Neuronal stem cell (in vitro differentiated cells): Measurements from ENCODE around the gene KRTAP10-9.

Experiments used
- DNase-seq: peaks from one replicate; pipeline ENCODE4 v3.0.0-alpha.2; 2013; ENCODE audit warnings: low spot score
- H2AFZ ChIP-seq: one replicate; pipeline ENCODE4 v1.6.1; 2013; ENCODE audit warnings: mild to moderate bottlenecking, low read length, inconsistent platforms
- H2AK5ac ChIP-seq: 2 replicates; pipeline ENCODE4 v1.6.1; 2013; ENCODE audit warnings: low read depth, mild to moderate bottlenecking, inconsistent platforms, low read length, moderate library complexity, mixed read lengths
- H2BK120ac ChIP-seq: 2 replicates; pipeline ENCODE4 v1.6.1; 2013; ENCODE audit warnings: low read depth, mild to moderate bottlenecking, inconsistent platforms, low read length, moderate library complexity, mixed read lengths
- H2BK12ac ChIP-seq: one replicate; pipeline ENCODE4 v1.6.1; 2013; ENCODE audit warnings: low read length, inconsistent platforms
- H2BK15ac ChIP-seq: 2 replicates; pipeline ENCODE4 v1.6.1; 2013; ENCODE audit warnings: mild to moderate bottlenecking, low read length, inconsistent platforms, mixed read lengths
- H2BK5ac ChIP-seq: one replicate; pipeline ENCODE4 v1.6.1; 2013; ENCODE audit warnings: inconsistent platforms, mild to moderate bottlenecking, low read length, moderate library complexity
- H3K14ac ChIP-seq: one replicate; pipeline ENCODE4 v1.6.1; 2013; ENCODE audit warnings: low read length, inconsistent platforms
- H3K18ac ChIP-seq: 2 replicates; pipeline ENCODE4 v1.6.1; 2013; ENCODE audit warnings: low read length, inconsistent platforms
- H3K23ac ChIP-seq: 2 replicates; pipeline ENCODE4 v1.6.1; 2013; ENCODE audit warnings: low read depth, mild to moderate bottlenecking, mixed read lengths, low read length, inconsistent platforms; ENCODE audit not compliant: poor library complexity
- H3K27ac ChIP-seq: replicated peaks from 3 replicates; pipeline ENCODE4 v1.5.1; 2013; ENCODE audit warnings: low read length, inconsistent platforms
- H3K27me3 ChIP-seq, 3 experiments: 2 replicates each; pipeline ENCODE4 v1.6.1; 2013; ENCODE audit warnings: low read length in 3 of 3, mild to moderate bottlenecking in 2 of 3, inconsistent platforms in 1 of 3, low read depth in 1 of 3, mixed read lengths in 1 of 3, moderate library complexity in 1 of 3; ENCODE audit not compliant: control insufficient read depth in 3 of 3, insufficient read depth in 3 of 3
- H3K36me3 ChIP-seq, 2 donors: replicated peaks in 1 of 2; 2 replicates each; pipeline ENCODE4 v1.6.1; 2013; ENCODE audit warnings: low read length in 2 of 2; ENCODE audit not compliant: control insufficient read depth in 2 of 2, insufficient read depth in 2 of 2
- H3K4ac ChIP-seq: 2 replicates; pipeline ENCODE4 v1.6.1; 2013; ENCODE audit warnings: inconsistent platforms, mild to moderate bottlenecking, low read length, moderate library complexity
- H3K4me1 ChIP-seq, 2 donors: 1 replicate in 1 of 2; 2 replicates in 1 of 2; pipeline ENCODE4 v1.6.1; 2013; ENCODE audit warnings: low read length in 2 of 2, low read depth in 1 of 2; ENCODE audit not compliant: control insufficient read depth in 2 of 2, insufficient read depth in 1 of 2
- H3K4me2 ChIP-seq: one replicate; pipeline ENCODE4 v1.6.1; 2013; ENCODE audit warnings: mild to moderate bottlenecking, low read length, inconsistent platforms; ENCODE audit not compliant: insufficient read depth, poor library complexity, severe bottlenecking
- H3K4me3 ChIP-seq, 2 donors: 2 replicates each; pipeline ENCODE4 v1.5.1; 2013; ENCODE audit warnings: low read length in 2 of 2, mild to moderate bottlenecking in 2 of 2, inconsistent platforms in 1 of 2, moderate library complexity in 1 of 2
- H3K79me1 ChIP-seq: one replicate; pipeline ENCODE4 v1.6.1; 2013; ENCODE audit warnings: low read depth, mild to moderate bottlenecking, inconsistent platforms, low read length, moderate library complexity
- H3K9ac ChIP-seq: one replicate; pipeline ENCODE4 v1.6.1; 2013; ENCODE audit warnings: mild to moderate bottlenecking, low read depth, low read length, inconsistent platforms; ENCODE audit not compliant: poor library complexity
- H3K9me3 ChIP-seq, 2 donors: replicated peaks in 1 of 2; 2 replicates each; pipeline versions ENCODE3 to v1.6.1; 2013; ENCODE audit warnings: low read length in 2 of 2, mild to moderate bottlenecking in 2 of 2, inconsistent platforms in 1 of 2, low read depth in 1 of 2, mixed read lengths in 1 of 2, moderate library complexity in 1 of 2; ENCODE audit not compliant: control insufficient read depth in 2 of 2, insufficient read depth in 1 of 2
- H4K8ac ChIP-seq: one replicate; pipeline ENCODE4 v1.6.1; 2013; ENCODE audit warnings: low read depth, mild to moderate bottlenecking, inconsistent platforms, low read length, moderate library complexity
- H4K91ac ChIP-seq: one replicate; pipeline ENCODE4 v1.6.1; 2013; ENCODE audit warnings: low read length, low read depth, mild to moderate bottlenecking, inconsistent platforms; ENCODE audit not compliant: poor library complexity
- WGBS, 2 donors: extraction: QIAGEN DNeasy Blood & Tissue Kit; methylation state at CpG; one replicate each; pipeline ENCODE4 v1.1.7; 2013; ENCODE audit warnings: missing lambda C conversion rate in 2 of 2, mixed read lengths in 1 of 2; ENCODE audit not compliant: insufficient read length in 2 of 2, insufficient replicate concordance in 1 of 2; ENCODE audit errors: extremely low coverage in 2 of 2; 5-methylcytosine and 5-hydroxymethylcytosine counted together

The KRTAP10-9 gene

DNA sequence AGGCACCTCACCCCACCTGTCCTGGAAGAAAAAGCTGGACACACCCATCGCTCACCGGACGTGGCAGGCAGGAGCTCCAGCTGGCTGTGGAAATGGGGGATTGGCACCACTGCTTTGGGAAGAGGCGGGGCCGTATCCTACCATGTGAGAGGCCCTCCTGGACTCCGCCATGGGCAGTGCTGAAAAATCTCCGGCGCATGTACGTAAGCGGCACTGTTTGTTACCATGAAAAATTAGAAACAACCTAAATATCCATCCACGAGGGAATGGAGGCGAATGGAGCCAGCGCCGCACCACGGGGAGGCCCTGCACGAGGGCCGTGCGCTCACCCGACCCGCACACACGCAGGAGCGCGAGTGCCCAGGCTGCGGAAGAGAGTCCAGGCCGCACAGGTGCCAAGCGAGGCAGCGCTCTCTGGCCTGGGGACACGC lies 11.9 kb upstream of the KRTAP10-9 start:
- Histone ChIP-seq H3K4me2 (no peak overlapping the region), H3K27me3 (no peaks in the 10 kb centered on the region)

DNA sequence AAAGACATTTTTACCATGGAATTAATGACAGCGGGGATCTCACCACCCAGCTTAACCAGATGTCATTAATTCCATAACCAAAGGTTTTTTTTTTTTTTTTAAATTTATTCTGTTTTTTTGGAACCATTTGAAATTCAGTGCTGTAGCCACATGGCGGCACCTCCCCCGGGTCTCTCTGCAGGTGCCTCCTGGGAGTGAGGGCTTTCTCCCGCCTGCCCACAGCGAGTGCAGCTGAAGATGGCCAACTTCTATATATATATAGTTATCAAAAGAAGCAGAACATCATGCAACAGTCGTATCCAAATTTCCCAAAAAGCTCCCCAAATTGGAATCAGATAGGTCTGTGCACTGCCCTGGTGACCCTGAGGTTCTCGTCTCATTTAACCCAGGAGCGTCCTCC lies 11.4 kb upstream of the KRTAP10-9 start:
- peak overlapping the region; percentile 44 for H2AK5ac ChIP-seq
- H2BK12ac ChIP-seq: no peak overlapping the region
- no peak overlapping the region for H3K4ac ChIP-seq
- H3K4me2 ChIP-seq: no peak overlapping the region
- H3K27ac ChIP-seq: no peak overlapping the region
- H3K36me3 ChIP-seq: no peaks in the 10 kb centered on the region
- no peaks in the 10 kb centered on the region for H3K4me1 ChIP-seq
- H4K91ac ChIP-seq: peak overlapping the region; percentile 59
- no peaks in the 10 kb centered on the region for H3K79me1 ChIP-seq
- H3K23ac ChIP-seq: no peak overlapping the region
- H3K27me3 ChIP-seq: no peaks in the 10 kb centered on the region
- no peak overlapping the region for H3K4me3 ChIP-seq
- H4K8ac ChIP-seq: no peak overlapping the region
- H2BK120ac ChIP-seq: no peak overlapping the region
- H2BK5ac ChIP-seq: no peak overlapping the region
- DNase-seq: no peak
- no peak overlapping the region for H3K9ac ChIP-seq
- peak overlapping the region; percentile 89 for H3K18ac ChIP-seq
- H2BK15ac ChIP-seq: no peak overlapping the region
- no CpG with 5 or more reads among the region's 8 CpGs for WGBS, 2 donors
- H3K9me3 ChIP-seq: peaks cover 5 to 10% of the 10 kb centered on the region in 2 donors
- no peak overlapping the region for H2AFZ ChIP-seq
- no peak overlapping the region for H3K14ac ChIP-seq

More for the DNA sequence above, 11.9 kb upstream of the KRTAP10-9 start:
- Histone ChIP-seq H4K8ac (no peak overlapping the region), H2AFZ (no peak overlapping the region), H3K27ac (no peak overlapping the region), H2BK5ac (no peak overlapping the region), H4K91ac (no peak overlapping the region), H3K4me1 (no peaks in the 10 kb centered on the region), H2BK120ac (no peak overlapping the region), H3K23ac (no peak overlapping the region), H2BK12ac (no peak overlapping the region), H3K36me3 (no peaks in the 10 kb centered on the region), H3K9ac (no peak overlapping the region), H3K9me3 (peaks cover 5 to 9% of the 10 kb centered on the region in 2 donors), H2BK15ac (no peak overlapping the region), H3K79me1 (no peaks in the 10 kb centered on the region), H3K4me3 (no peak overlapping the region), H3K4ac (no peak overlapping the region), H2AK5ac (no peak overlapping the region), H3K14ac (no peak overlapping the region), H3K18ac (no peak overlapping the region)
- DNase-seq: no peak
- WGBS, 2 donors: no CpG with 5 or more reads among the region's 28 CpGs

DNA sequence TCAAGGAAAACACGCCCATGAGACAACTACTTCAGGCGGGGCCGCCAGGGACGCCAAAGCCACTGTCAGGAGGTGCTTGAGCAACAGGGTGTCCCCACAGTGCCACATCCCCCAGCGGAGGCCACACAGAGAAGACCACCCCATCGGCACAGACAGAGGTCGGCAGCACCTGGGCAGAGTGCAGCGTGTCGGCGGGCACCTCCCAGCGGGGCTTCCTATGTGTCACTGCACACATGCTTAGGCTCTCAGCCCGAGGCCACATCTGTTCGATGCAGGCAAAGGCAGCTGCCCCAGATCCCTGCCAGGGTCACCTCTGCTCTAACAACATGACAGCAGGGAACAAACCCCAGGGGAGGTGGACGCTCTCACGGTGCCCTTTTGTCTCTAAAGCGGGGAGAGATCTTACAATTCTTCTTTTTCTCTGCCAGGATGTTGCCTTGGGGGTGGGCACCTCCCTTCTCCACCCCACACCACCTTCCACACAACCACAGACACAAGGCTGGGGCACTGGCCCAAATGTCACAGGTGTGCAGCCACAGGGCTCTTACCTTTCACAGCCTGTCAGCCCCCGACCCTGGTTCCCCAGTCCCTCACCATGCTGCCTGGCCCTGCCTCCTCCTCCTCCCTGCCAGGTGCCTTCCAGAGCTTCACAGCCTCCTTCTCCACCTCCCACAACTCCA lies 10.8 kb upstream of the KRTAP10-9 start:
- Histone ChIP-seq H3K36me3 (no peaks in the 10 kb centered on the region), H3K4me3 (no peak overlapping the region), H3K79me1 (no peaks in the 10 kb centered on the region), H3K23ac (no peak overlapping the region), H2AFZ (no peak overlapping the region), H2BK5ac (no peak overlapping the region), H3K9ac (peak overlapping the region; percentile 3), H2BK12ac (no peak overlapping the region), H3K4me1 (no peaks in the 10 kb centered on the region), H4K91ac (peak overlapping the region; percentile 59), H3K27me3 (no peaks in the 10 kb centered on the region), H2BK15ac (peak overlapping the region; percentile 13), H3K14ac (peak overlapping the region; percentile 67), H2BK120ac (no peak overlapping the region), H3K18ac (peak overlapping the region; percentile 89), H3K4me2 (no peak overlapping the region), H4K8ac (peak overlapping the region; percentile 66), H3K27ac (no peak overlapping the region), H2AK5ac (peak overlapping the region; percentile 44), H3K9me3 (peaks cover 5 to 10% of the 10 kb centered on the region in 2 donors), H3K4ac (no peak overlapping the region)
- no CpG with 5 or more reads among the region's 17 CpGs for WGBS, 2 donors
- DNase-seq: no peak

DNA sequence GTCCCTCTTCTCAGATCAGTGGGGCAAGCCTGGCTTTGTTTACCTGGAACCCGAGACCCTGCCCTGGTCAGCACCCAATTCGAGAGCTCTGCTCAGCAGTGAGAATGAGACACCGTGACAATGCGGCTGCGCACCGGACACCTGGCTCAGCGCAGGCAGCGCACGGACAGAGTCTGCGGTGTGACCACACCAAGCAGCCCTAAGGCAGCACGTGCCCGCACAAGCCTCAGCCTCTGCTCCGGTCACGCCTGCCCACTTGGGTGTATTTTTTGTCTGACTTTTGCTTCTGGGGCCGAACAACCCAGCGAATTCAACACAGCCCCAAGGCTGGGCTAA lies 10.3 kb upstream of the KRTAP10-9 start:
- Histone ChIP-seq H3K79me1 (no peaks in the 10 kb centered on the region), H4K91ac (no peak overlapping the region), H3K4me1 (no peaks in the 10 kb centered on the region), H4K8ac (no peak overlapping the region), H2BK12ac (no peak overlapping the region), H3K27ac (no peak overlapping the region), H2AK5ac (peak overlapping the region; percentile 44), H3K9ac (no peak overlapping the region), H2BK5ac (peak overlapping the region; percentile 26), H3K4ac (peak overlapping the region; percentile 4), H3K4me2 (no peak overlapping the region), H3K23ac (no peak overlapping the region), H2BK120ac (no peak overlapping the region), H3K14ac (peak overlapping the region; percentile 87), H3K27me3 (no peaks in the 10 kb centered on the region), H3K36me3 (no peaks in the 10 kb centered on the region), H2AFZ (no peak overlapping the region), H3K9me3 (peaks cover 5 to 8% of the 10 kb centered on the region in 2 donors), H3K18ac (peak overlapping the region; percentile 66), H2BK15ac (no peak overlapping the region), H3K4me3 (no peak overlapping the region)
- DNase-seq: no peak
- WGBS, 2 donors: no CpG with 5 or more reads among the region's 16 CpGs
